Vagina (tissue), 2 donors: Measurements from ENCODE around the gene BACE1-AS. TPM values are rescaled to one million over a fixed set of nuclear protein-coding genes. Genes with fewer than 3 reads are reported as not detected.
A peak's percentile ranks its signal among the peaks of the same experiment; 100 is the strongest.

ENCODE experiments used
- DNase-seq, 2 donors: peaks; one replicate each; pipeline ENCODE4 v3.0.0-alpha.2; 2017; ENCODE audit errors: extremely low spot score in 2 of 2
- H3K27ac ChIP-seq: fragments of 200-600 bp; sonication (generic); one replicate; pipeline ENCODE4 v1.5.1; 2019
- H3K27me3 ChIP-seq: fragments of 200-600 bp; sonication (generic); one replicate; pipeline ENCODE4 v1.5.1; 2019
- H3K36me3 ChIP-seq, 2 donors: fragments of 200-600 bp; sonication (generic); one replicate each; pipeline ENCODE4 v1.5.1; 2017 to 2019
- H3K4me1 ChIP-seq: fragments of 200-600 bp; sonication (generic); one replicate; pipeline ENCODE4 v1.5.1; 2019
- H3K4me3 ChIP-seq, 2 donors: fragments of 200-600 bp; sonication (generic); 1 replicate in 1 of 2; 2 replicates in 1 of 2; pipeline ENCODE4 v1.5.1; 2016 to 2019
- H3K9me3 ChIP-seq: fragments of 200-600 bp; sonication (generic); one replicate; pipeline ENCODE4 v1.5.1; 2019
- POLR2A ChIP-seq, 2 donors: fragments of 450-650 bp; IDR thresholded peaks; one replicate each; pipeline ENCODE4 v1.6.1; 2017; ENCODE audit warnings: antibody characterized with exemption in 2 of 2, mild to moderate bottlenecking in 2 of 2, moderate library complexity in 2 of 2
- POLR2AphosphoS5 ChIP-seq, 2 donors: sonication (generic); formaldehyde crosslinking; IDR thresholded peaks; one replicate each; pipeline ENCODE4 v1.9.0; 2017; ENCODE audit warnings: antibody characterized with exemption in 2 of 2, mild to moderate bottlenecking in 2 of 2, low read depth in 1 of 2; ENCODE audit not compliant: insufficient read depth in 1 of 2
- intact Hi-C: fragments of 100-400 bp; cut with DNase I; formaldehyde crosslinking; loops from one replicate; pipeline ENCODE4 v1.15.1; 2023
- total RNA-seq: library from RNA; depleted of rRNA; stranded (reverse); fragments of >200 nt; gene quantifications from one replicate; pipeline ENCODE4 v1.2.3, GENCODE V29; 2016
- TF ChIP-seq, protein P1 (sequence below), 3 experiments: fragments of 450-650 bp in 2 of 3; fragments of 200-600 bp in 1 of 3; sonication (generic) in 1 of 3; IDR thresholded peaks; one replicate each; pipeline ENCODE4 v1.5.1; 2017 to 2019; ENCODE audit warnings: antibody characterized with exemption in 3 of 3, mild to moderate bottlenecking in 2 of 3, moderate library complexity in 2 of 3

The BACE1-AS gene
- total RNA-seq, 1 donor from 2014 or later: 10.6 TPM

DNA sequence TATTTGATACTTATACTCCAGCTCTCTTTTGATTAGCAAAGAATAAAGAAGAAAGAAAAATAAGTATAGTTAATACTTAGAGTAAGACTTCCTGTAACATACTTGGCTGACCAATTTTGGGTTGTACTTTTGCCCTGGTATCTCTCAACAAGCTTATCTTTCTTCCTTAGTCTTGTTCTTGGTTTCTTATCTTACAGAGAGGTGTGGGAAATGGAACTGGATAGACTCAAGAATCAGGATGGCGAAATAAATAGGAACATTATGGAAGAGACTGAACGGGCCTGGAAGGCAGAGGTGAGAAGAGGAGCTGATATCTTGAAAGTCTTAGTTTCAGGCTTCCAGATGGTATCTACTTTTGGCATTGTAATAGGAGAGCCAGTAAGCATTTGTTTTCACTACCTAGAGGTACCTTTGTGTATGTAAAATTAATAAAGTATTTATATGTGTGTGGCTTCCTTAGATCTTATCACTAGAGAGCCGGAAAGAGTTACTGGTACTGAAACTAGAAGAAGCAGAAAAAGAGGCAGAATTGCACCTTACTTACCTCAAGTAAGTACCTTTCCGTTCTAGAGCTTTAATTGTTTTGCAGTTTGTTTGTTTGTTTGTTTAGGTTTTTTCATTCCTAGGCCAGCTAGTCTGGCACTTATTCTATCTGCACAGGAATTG is 11.3 kb upstream of the BACE1-AS start:
- Histone ChIP-seq H3K27me3 (no peaks in the 10 kb centered on the region), H3K36me3 (peaks cover 5 to 31% of the 10 kb centered on the region in 2 donors), H3K4me1 (peaks cover 8% of the 10 kb centered on the region), H3K4me3 (no peak overlapping the region), H3K9me3 (no peaks in the 10 kb centered on the region), H3K27ac (no peak overlapping the region)
- TF ChIP-seq POLR2AphosphoS5 (IDR thresholded peaks at IDR 0.05; ENCODE audit: insufficient read depth in 1 of 2, low read depth in 1 of 2) (no peak), POLR2A (IDR thresholded peaks at IDR 0.05) (no peak)
- TF ChIP-seq, protein P1, sequence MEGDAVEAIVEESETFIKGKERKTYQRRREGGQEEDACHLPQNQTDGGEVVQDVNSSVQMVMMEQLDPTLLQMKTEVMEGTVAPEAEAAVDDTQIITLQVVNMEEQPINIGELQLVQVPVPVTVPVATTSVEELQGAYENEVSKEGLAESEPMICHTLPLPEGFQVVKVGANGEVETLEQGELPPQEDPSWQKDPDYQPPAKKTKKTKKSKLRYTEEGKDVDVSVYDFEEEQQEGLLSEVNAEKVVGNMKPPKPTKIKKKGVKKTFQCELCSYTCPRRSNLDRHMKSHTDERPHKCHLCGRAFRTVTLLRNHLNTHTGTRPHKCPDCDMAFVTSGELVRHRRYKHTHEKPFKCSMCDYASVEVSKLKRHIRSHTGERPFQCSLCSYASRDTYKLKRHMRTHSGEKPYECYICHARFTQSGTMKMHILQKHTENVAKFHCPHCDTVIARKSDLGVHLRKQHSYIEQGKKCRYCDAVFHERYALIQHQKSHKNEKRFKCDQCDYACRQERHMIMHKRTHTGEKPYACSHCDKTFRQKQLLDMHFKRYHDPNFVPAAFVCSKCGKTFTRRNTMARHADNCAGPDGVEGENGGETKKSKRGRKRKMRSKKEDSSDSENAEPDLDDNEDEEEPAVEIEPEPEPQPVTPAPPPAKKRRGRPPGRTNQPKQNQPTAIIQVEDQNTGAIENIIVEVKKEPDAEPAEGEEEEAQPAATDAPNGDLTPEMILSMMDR (IDR thresholded peaks at IDR 0.05): no peak
- DNase-seq: no peak
- intact Hi-C loops: no loop called here

DNA sequence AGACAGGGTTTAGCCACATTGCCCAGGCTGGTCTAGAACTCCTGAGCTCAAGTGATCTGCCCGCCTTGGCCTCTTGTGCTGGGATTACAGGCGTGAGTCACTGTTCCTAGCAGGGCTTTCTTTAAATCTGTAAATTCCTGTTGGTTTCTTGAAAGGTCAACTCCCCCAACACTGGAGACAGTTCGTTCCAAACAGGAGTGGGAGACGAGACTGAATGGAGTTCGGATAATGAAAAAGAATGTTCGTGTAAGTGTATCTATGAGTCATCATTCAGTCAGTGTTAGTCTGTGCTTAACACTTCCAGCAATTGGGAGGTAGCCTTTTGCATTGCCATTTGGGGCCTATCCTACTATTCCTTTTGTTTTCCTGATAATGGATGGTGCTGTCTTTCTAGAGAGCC is 10.0 kb upstream of the BACE1-AS start:
- intact Hi-C loops: no loop called here
- peaks cover 5 to 44% of the 10 kb centered on the region in 2 donors for H3K36me3 ChIP-seq
- H3K27ac ChIP-seq: peak overlapping the region; percentile 19
- H3K9me3 ChIP-seq: no peaks in the 10 kb centered on the region
- no peaks in the 10 kb centered on the region for H3K27me3 ChIP-seq
- peak in 1 of 2 donors; percentile 91 for DNase-seq
- TF ChIP-seq POLR2A (IDR thresholded peaks at IDR 0.05): no peak
- peak in 1 of 2 donors; percentile 47 for TF ChIP-seq POLR2AphosphoS5 (IDR thresholded peaks at IDR 0.05; ENCODE audit: insufficient read depth in 1 of 2, low read depth in 1 of 2)
- peaks cover 8% of the 10 kb centered on the region for H3K4me1 ChIP-seq
- H3K4me3 ChIP-seq: no peak overlapping the region

DNA sequence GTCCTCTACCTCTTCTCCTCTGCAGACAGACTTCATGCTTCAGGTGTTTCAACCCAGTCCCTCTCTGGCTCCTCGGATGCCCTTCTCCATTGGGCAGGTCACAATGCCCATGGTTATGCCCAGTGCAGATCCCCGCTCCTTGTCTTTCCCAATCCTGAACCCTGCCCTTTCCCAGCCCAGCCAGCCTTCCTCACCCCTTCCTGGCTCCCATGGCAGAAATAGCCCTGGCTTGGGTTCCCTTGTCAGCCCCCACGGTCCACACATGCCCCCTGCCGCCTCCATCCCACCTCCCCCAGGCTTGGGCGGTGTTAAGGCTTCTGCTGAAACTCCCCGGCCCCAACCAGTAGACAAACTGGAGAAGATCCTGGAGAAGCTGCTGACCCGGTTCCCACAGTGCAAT is 9.3 kb upstream of the BACE1-AS start:
- Histone ChIP-seq H3K4me3 (no peak overlapping the region), H3K4me1 (peaks cover 8% of the 10 kb centered on the region), H3K9me3 (no peaks in the 10 kb centered on the region), H3K36me3 (peaks cover 5 to 46% of the 10 kb centered on the region in 2 donors), H3K27ac (no peak overlapping the region), H3K27me3 (no peaks in the 10 kb centered on the region)
- DNase-seq: no peak
- TF ChIP-seq POLR2AphosphoS5 (IDR thresholded peaks at IDR 0.05; ENCODE audit: insufficient read depth in 1 of 2, low read depth in 1 of 2): no peak
- TF ChIP-seq, protein P1 (IDR thresholded peaks at IDR 0.05): no peak
- TF ChIP-seq POLR2A (IDR thresholded peaks at IDR 0.05): no peak
- intact Hi-C loops: no loop called here

DNA sequence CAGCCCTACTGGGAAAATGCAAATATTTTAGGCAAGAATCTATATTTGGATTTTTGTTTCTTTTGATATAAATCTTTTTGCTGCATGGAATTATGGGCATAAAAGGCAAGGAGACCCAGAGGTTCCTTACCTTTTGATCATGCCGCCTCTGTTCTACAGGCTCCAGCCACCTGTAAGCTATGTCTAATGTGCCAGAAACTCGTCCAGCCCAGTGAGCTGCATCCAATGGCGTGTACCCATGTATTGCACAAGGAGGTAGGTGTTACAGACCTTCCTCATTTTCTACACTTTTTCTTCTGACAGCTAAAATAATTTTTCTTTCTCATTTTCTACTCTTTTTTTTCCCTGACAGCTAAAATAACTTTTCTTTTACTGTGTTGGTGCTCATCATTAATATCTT is 8.2 kb upstream of the BACE1-AS start:
- Histone ChIP-seq H3K9me3 (no peaks in the 10 kb centered on the region), H3K4me1 (peaks cover 8% of the 10 kb centered on the region), H3K27me3 (no peaks in the 10 kb centered on the region), H3K36me3 (peaks cover 5 to 56% of the 10 kb centered on the region in 2 donors), H3K27ac (no peak overlapping the region), H3K4me3 (no peak overlapping the region)
- intact Hi-C loops: no loop called here
- no peak for DNase-seq
- TF ChIP-seq POLR2A (IDR thresholded peaks at IDR 0.05) (no peak), POLR2AphosphoS5 (IDR thresholded peaks at IDR 0.05; ENCODE audit: insufficient read depth in 1 of 2, low read depth in 1 of 2) (no peak)
- TF ChIP-seq, protein P1 (IDR thresholded peaks at IDR 0.05): no peak

DNA sequence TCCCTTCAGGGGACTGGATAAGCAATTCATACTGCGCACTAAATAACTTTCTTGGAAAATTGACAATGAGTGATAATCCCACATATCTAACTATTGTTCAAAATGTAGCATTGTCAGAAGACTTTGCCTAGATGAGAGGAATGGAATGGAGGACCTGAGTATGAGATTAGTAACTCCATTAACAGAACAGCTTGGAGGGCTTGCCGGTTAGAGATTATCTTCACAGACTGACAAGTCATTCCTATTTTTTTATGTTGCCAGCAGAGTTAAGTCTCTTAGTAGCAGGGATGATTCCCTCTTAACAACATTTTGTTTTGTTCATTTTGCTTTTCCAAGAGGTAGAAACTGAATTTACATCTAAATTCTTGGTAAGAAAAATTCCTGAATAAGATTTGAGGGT is 7.1 kb upstream of the BACE1-AS start:
- Histone ChIP-seq H3K4me3 (no peak overlapping the region), H3K4me1 (peaks cover 8% of the 10 kb centered on the region), H3K27me3 (no peaks in the 10 kb centered on the region), H3K27ac (no peak overlapping the region), H3K9me3 (no peaks in the 10 kb centered on the region), H3K36me3 (peaks cover 5 to 62% of the 10 kb centered on the region in 2 donors)
- intact Hi-C loops: no loop called here
- TF ChIP-seq POLR2AphosphoS5 (IDR thresholded peaks at IDR 0.05; ENCODE audit: insufficient read depth in 1 of 2, low read depth in 1 of 2): no peak
- TF ChIP-seq, protein P1 (IDR thresholded peaks at IDR 0.05): no peak
- TF ChIP-seq POLR2A (IDR thresholded peaks at IDR 0.05): no peak
- no peak for DNase-seq
